ENCODE data around the gene ACTR3C. TPM values are rescaled to one million over a fixed set of nuclear protein-coding genes. Genes with fewer than 3 reads are reported as not detected.
A peak's percentile ranks its signal among the peaks of the same experiment; 100 is the strongest.

ACTR3C gene
- total and polyA plus RNA-seq, 12 donors: 6.6 to 50.0 (median 26.0) TPM

- WGBS, 4 donors: 0 to 2% (median 1%) methylated on average over 4 to 58 of the region's 58 CpGs
- intact Hi-C loops (cut with DNase I): loop anchor here in 1 of 2 donors (2.0 kb wide), 1 partner anchor 42 kb away; no protein-coding TSS in a partner anchor
- no peaks in the 10 kb centered on the region for H3K27me3 ChIP-seq
- peaks cover 0 to 35% of the 10 kb centered on the region in 2 donors for H3K36me3 ChIP-seq (replicated peaks in 1 of 2)
- no peak for TF ChIP-seq POLR2A (IDR thresholded peaks at IDR 0.05)
- TF ChIP-seq, protein P1, sequence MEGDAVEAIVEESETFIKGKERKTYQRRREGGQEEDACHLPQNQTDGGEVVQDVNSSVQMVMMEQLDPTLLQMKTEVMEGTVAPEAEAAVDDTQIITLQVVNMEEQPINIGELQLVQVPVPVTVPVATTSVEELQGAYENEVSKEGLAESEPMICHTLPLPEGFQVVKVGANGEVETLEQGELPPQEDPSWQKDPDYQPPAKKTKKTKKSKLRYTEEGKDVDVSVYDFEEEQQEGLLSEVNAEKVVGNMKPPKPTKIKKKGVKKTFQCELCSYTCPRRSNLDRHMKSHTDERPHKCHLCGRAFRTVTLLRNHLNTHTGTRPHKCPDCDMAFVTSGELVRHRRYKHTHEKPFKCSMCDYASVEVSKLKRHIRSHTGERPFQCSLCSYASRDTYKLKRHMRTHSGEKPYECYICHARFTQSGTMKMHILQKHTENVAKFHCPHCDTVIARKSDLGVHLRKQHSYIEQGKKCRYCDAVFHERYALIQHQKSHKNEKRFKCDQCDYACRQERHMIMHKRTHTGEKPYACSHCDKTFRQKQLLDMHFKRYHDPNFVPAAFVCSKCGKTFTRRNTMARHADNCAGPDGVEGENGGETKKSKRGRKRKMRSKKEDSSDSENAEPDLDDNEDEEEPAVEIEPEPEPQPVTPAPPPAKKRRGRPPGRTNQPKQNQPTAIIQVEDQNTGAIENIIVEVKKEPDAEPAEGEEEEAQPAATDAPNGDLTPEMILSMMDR (IDR thresholded peaks at IDR 0.05): no peak
- no peaks in the 10 kb centered on the region for H3K9me3 ChIP-seq (replicated peaks in 1 of 3)
- peak; percentile 67 to 89 (median 82) for DNase-seq
- peaks cover 20 to 32% of the 10 kb centered on the region in 2 donors for H3K4me1 ChIP-seq (replicated peaks in 1 of 2)
- H3K4me3 ChIP-seq: peak overlapping the region; percentile 62 to 91 (median 68)
- H3K27ac ChIP-seq: peak overlapping the region; percentile 61 to 99 (median 97)
These were observed 45.8 kb upstream of the ACTR3C start for GRCh38 chr7:150368884-150369747.

- 0 to 1% (median 0%) methylated on average over 19 to 85 of the region's 85 CpGs; no CpG with 5 or more reads in 1 of the 4 donors for WGBS, 4 donors
- no peaks in the 10 kb centered on the region for H3K27me3 ChIP-seq
- TF ChIP-seq, protein P1 (IDR thresholded peaks at IDR 0.05): no peak
- peak; percentile 53 to 85 for TF ChIP-seq POLR2A (IDR thresholded peaks at IDR 0.05)
- peaks cover 20 to 28% of the 10 kb centered on the region in 2 donors for H3K4me1 ChIP-seq (replicated peaks in 1 of 2)
- peak within 1 kb of the TSS; percentile 62 to 91 (median 68) for H3K4me3 ChIP-seq
- intact Hi-C loops (cut with DNase I): loop anchor here in 1 of 2 donors (2.0 kb wide), 1 partner anchor 43 kb away; no protein-coding TSS in a partner anchor
- peaks cover 0 to 27% of the 10 kb centered on the region in 2 donors for H3K36me3 ChIP-seq (replicated peaks in 1 of 2)
- peak within 1 kb of the TSS; percentile 61 to 99 (median 97) for H3K27ac ChIP-seq
- peak; percentile 94 to 97 (median 95) for DNase-seq
- H3K9me3 ChIP-seq (replicated peaks in 1 of 3): no peaks in the 10 kb centered on the region
These were observed 44.9 kb upstream of the ACTR3C start, which contains the start of gene REPIN1 for GRCh38 chr7:150368096-150368883. TSS of gene REPIN1 (plus strand) at chr7:150368822. CDS start at chr7:150369712, 890 bp downstream.

- H3K27me3 ChIP-seq: no peaks in the 10 kb centered on the region
- 44 to 73% (median 53%) methylated on average over 6 to 8 of the region's 8 CpGs for whole genome bisulfite sequencing, 4 donors
- H3K4me3 ChIP-seq: peak overlapping the region in 2 of 4 donors; percentile 63 to 74
- peaks cover 20 to 28% of the 10 kb centered on the region in 2 donors for H3K4me1 ChIP-seq (replicated peaks in 1 of 2)
- DNase-seq: no peak
- H3K9me3 ChIP-seq (replicated peaks in 1 of 3): no peaks in the 10 kb centered on the region
- no peak for TF ChIP-seq POLR2A (IDR thresholded peaks at IDR 0.05)
- TF ChIP-seq, protein P1 (IDR thresholded peaks at IDR 0.05): no peak
- H3K36me3 ChIP-seq (replicated peaks in 1 of 2): peaks cover 0 to 21% of the 10 kb centered on the region in 2 donors
- intact Hi-C loops (cut with DNase I): loop anchor here in 1 of 2 donors (2.0 kb wide), 1 partner anchor 43 kb away; no protein-coding TSS in a partner anchor
- H3K27ac ChIP-seq: peak overlapping the region; percentile 61 to 99 (median 97)
These were observed 44.3 kb upstream of the ACTR3C start for GRCh38 chr7:150367677-150368095.

Measured in adrenal gland (tissue), 12 donors.